Stimulated activated CD4-positive, alpha-beta T cell treated with anti-CD3 and anti-CD28 coated beads, Interleukin-4, amount 100 ng/mL, for 1 hour (primary cell): ENCODE measurements around the gene YPEL1.
"Not testable (repeated sequence)": the region's sequence is repeated elsewhere in the genome, so short reads cannot be mapped to it uniquely, and the experiment has no call there.

ENCODE experiments used
- DNase-seq: peaks from one replicate; pipeline ENCODE4 v3.0.0-alpha.2; 2020

YPEL1 gene

GRCh38 chr22:21697880-21698279 is 37.7 kb downstream of the YPEL1 start:
- DNase-seq, result no peak

- DNase-seq, result no peak
Measured at GRCh38 chr22:21697021-21697771, 38.4 kb downstream of the YPEL1 start.

- DNase-seq, result no peak
Measured at GRCh38 chr22:21696115-21696514, 39.5 kb downstream of the YPEL1 start.

GRCh38 chr22:21695430-21696085 is 40.0 kb downstream of the YPEL1 start:
- no peak for DNase-seq

- DNase-seq, result no peak
Measured at GRCh38 chr22:21694795-21695429, 40.7 kb downstream of the YPEL1 start.

- DNase-seq, result no peak
Measured at GRCh38 chr22:21694394-21694793, 41.2 kb downstream of the YPEL1 start.

GRCh38 chr22:21693999-21694341 is 41.6 kb downstream of the YPEL1 start:
- DNase-seq, result no peak

- DNase-seq, result no peak
Measured at GRCh38 chr22:21693333-21693998, 42.1 kb downstream of the YPEL1 start.

- DNase-seq, result not testable (repeated sequence)
Measured at GRCh38 chr22:21692856-21693255, 42.7 kb downstream of the YPEL1 start.

GRCh38 chr22:21691816-21692215 is 43.8 kb downstream of the YPEL1 start:
- no peak for DNase-seq

- no peak for DNase-seq
Measured at GRCh38 chr22:21690401-21690801, 45.2 kb downstream of the YPEL1 start.

GRCh38 chr22:21688706-21689381 is 46.8 kb downstream of the YPEL1 start:
- DNase-seq, result no peak

GRCh38 chr22:21688341-21688705 is 47.3 kb downstream of the YPEL1 start:
- DNase-seq, result no peak

- DNase-seq, result no peak
Measured at GRCh38 chr22:21687685-21688259, 47.8 kb downstream of the YPEL1 start.

- DNase-seq, result no peak
Measured at GRCh38 chr22:21686634-21687393, 48.8 kb downstream of the YPEL1 start.

GRCh38 chr22:21686193-21686608 is 49.4 kb downstream of the YPEL1 start:
- no peak for DNase-seq

GRCh38 chr22:21685164-21685513 is 50.5 kb downstream of the YPEL1 start:
- no peak for DNase-seq

GRCh38 chr22:21684492-21685163 is 51.0 kb downstream of the YPEL1 start:
- no peak for DNase-seq

GRCh38 chr22:21683401-21683811 is 52.2 kb downstream of the YPEL1 start:
- DNase-seq, result no peak

- no peak for DNase-seq
Measured at GRCh38 chr22:21682385-21683175, 53.0 kb downstream of the YPEL1 start.
